ENCODE measurements around the gene CHRNA3.
"Not testable (repeated sequence)": the region's sequence is repeated elsewhere in the genome, so short reads cannot be mapped to it uniquely, and the experiment has no call there.

The CHRNA3 gene

DNA sequence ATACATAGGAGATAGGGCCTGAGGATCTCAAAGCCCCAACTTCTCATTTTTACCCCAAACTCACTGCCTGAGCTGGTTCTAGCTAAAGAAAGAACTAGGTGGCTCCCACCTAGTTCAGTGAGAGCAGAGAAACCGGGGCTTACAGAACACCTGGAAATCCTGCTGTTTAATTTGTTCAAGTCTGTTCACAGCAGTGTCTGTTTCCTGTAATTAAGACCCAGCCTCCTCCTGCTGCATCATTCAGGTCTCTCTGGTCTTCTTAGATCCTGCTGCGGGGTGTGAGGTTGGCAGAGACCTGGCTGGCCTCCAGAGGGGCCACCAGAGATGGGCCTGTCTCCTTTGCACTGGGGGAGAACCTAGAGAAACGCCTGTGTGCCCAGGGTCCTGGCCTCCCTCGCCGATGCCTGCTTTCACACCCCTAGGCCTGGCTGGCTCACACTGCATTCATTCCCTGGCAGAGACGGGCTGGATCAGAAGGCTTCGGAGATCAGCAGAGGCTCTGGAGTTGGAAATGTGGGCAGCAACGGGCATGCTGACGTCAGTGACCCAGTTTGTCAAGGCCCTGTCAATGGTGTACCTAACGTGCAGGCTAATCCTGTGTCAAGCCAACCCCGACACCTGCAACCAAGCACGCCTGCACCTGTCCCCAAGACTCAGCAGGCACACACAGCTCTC lies 4.9 kb upstream of the CHRNA3 start:
- Mint-ChIP-seq H3K9me3 (no peaks in the 10 kb centered on the region), H3K27ac (no peak overlapping the region), H3K4me3 (no peak overlapping the region), H3K36me3 (no peaks in the 10 kb centered on the region), H3K27me3 (peaks cover 21% of the 10 kb centered on the region), H3K4me1 (peaks cover 7% of the 10 kb centered on the region)

DNA sequence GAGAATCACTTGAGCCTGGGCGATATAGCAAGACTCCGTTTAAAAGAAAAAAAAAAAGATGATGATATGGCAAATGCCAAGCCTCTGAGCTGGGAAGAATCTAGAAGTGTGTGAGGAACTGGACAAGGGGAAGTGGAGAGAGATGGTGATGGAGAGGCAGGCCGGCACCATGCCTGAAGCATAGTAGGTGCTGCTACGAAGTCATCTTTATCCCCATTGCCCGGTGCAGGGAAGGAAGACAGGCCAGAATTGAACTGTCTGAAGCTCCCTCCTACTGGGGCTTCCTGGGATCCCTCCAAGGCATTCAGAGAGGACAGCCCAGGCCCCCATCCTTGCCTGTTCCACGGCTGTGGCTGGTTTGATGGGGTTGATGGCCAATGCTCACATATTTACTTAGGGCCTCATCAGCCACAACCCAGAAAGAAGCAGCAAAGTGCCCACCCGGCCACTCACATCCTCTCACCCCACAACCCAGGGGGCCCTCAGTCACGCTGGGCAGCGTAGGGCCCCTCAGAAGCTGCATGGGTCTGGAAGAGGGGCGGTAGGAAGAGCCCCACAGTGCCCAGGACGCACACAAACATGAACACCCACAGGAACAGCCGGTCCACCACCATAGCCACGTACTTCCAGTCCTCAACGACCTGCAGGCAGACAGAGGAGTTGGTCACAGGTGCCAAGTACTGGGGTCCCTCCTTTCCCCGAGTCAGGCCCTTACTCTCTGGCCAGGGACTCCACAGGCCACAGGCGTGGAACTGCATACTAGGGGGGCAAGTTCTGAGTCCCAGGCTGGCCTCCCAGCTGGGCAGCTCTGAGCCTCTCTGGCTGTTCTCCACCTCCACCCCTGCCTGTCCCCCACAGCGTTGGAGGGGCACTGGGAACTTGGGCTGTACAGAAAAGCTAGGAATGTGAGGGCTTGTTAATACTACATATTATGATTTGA lies 4.1 kb upstream of the CHRNA3 start:
- Mint-ChIP-seq H3K4me1 (peaks cover 7% of the 10 kb centered on the region), H3K27me3 (peaks cover 21% of the 10 kb centered on the region), H3K9me3 (no peaks in the 10 kb centered on the region), H3K27ac (no peak overlapping the region), H3K4me3 (no peak overlapping the region), H3K36me3 (no peaks in the 10 kb centered on the region)

DNA sequence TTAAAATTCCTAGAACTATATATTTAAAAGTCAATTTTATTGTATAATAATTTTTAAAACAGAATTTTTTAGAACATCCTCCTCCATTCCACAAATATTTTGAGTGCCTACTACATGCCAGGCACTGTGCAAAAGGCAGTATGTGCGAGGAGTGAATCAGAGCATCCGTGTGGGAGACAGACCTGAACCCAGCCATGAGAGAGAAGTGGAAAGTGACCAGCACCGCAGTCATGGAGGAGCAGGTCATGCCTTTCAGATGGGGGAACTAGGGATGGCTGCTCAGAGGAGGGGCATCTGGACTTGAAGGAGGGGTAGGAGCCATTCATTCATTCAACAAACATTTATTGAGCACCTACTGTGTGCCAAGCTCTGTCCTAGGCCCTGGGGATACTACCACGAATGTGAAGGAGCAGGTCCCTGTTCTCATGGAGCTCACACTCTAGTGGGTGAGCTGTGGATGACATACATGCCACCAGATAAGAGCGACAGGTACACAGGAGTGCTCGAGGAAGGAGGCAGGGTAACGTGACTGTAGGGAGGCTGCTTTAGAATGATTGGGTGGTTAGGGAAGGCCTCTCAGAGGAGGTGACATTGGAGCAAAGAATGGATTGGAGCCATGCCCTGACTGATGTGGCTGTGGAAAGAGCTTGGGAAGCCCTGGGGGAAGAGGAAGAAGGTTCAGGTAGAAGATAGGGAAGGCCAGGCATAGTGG lies 3.1 kb upstream of the CHRNA3 start:
- Mint-ChIP-seq H3K4me1 (peaks cover 11% of the 10 kb centered on the region), H3K9me3 (no peaks in the 10 kb centered on the region), H3K27me3 (peaks cover 28% of the 10 kb centered on the region), H3K36me3 (no peaks in the 10 kb centered on the region), H3K4me3 (no peak overlapping the region), H3K27ac (no peak overlapping the region)

DNA sequence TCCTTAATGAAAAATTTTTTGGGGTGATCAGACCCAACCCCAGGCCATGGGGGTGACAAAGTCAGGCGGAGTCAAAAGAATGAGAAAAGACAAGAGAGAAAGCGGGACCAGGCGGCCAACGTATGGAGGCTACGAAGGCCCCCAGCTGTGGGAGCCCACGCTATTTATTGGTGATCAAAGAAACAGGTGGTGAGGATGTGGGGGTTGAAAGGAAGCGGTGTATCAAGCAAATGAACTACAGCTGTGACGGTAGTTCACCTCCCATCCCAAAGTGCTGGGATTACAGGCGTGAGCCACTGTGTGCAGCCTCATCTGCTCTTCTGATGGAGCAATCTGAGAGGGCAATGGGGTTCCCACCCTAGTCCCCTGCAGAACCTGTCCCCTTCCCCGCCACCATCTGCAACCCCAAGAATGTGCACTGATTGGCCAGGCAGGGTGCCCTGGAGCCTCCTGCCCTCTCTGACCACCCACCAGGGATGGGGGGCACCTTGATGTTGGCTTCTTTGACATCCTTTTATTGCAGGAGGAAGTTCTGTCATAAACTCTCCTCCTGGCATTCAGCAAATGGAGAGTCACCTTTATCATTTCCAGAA lies 1.1 kb upstream of the CHRNA3 start:
- peaks cover 15% of the 10 kb centered on the region for H3K4me1 Mint-ChIP-seq
- no peaks in the 10 kb centered on the region for H3K9me3 Mint-ChIP-seq
- H3K4me3 Mint-ChIP-seq = no peak overlapping the region
- H3K27ac Mint-ChIP-seq = no peak overlapping the region
- H3K36me3 Mint-ChIP-seq = no peaks in the 10 kb centered on the region
- H3K27me3 Mint-ChIP-seq = peaks cover 34% of the 10 kb centered on the region

DNA sequence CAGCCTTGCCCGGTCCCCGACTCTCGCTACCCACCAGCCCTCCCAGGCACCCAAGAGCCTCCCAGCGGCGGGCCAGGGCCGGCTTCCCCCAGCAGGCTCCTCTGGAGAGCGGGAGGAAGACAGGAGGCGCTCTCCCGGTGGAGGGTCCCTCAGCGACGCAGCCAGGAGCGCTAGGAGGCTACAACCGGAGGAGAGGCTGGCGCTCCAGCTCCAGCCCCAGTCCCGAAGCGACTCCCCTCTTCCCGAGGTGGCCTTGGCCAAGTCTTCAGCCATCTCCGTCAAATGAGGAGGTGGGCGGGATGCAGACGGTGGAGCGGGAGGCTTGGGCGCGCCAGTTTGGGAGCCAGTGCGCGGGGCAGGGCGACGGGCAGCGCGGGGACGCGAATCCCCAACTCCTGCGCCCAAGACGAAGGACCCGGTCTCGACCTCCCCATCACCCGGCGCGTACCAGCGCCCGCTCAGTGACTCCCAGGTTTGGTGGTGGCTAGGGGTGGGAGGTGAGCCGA lies 722 bp downstream of the CHRNA3 start:
- Mint-ChIP-seq H3K9me3 (no peaks in the 10 kb centered on the region), H3K36me3 (no peaks in the 10 kb centered on the region), H3K4me3 (peak overlapping the region; percentile 11), H3K27me3 (peaks cover 33% of the 10 kb centered on the region), H3K4me1 (peaks cover 15% of the 10 kb centered on the region), H3K27ac (no peak overlapping the region)

DNA sequence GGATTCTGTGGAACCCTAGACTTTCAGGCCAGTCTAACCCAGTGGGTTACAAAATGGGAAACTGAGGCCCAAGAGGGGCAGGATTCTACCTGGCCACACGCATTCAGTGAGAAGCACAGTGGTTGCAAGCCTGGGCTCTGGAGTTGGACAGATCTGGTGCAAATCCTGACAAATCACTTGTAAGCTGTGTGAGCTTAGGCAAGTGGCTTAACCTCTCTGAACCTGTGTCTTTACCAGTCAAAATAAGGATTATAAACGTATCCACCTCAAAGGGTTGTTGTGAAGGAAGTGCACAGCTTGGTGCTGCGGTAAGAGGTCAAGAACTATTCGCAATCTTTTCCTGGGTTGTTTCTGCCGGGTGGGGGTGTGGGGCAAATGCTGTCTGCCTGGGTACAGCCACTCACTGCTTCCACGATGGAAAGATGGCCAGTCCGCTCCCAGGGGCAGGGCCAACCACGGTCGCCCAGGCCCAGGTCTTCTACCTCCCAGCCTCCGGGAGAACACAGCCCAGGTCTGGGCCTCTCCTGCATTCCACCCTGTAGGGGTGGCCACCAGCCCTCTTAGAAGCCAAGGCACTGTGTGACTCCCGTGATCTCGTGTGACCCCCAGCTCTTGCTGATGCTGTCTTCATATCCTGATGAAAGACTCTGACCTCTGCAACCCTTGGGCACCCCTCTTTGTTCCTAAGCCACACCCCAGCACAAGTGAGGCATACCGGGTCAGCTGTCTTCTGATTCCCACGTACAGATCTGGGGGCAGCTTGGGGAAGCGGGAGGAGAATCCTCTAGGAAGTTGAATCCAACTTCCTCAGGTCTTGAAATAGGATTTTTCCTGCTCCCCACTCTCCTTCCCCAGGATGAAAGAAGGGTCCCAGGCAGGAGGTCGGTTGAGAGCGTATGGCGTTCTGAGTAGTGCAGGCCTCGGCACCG lies 1.5 kb downstream of the CHRNA3 start:
- H3K27me3 Mint-ChIP-seq = peaks cover 32% of the 10 kb centered on the region
- no peaks in the 10 kb centered on the region for H3K9me3 Mint-ChIP-seq
- H3K4me3 Mint-ChIP-seq = no peak overlapping the region
- peaks cover 15% of the 10 kb centered on the region for H3K4me1 Mint-ChIP-seq
- H3K36me3 Mint-ChIP-seq = no peaks in the 10 kb centered on the region
- no peak overlapping the region for H3K27ac Mint-ChIP-seq

DNA sequence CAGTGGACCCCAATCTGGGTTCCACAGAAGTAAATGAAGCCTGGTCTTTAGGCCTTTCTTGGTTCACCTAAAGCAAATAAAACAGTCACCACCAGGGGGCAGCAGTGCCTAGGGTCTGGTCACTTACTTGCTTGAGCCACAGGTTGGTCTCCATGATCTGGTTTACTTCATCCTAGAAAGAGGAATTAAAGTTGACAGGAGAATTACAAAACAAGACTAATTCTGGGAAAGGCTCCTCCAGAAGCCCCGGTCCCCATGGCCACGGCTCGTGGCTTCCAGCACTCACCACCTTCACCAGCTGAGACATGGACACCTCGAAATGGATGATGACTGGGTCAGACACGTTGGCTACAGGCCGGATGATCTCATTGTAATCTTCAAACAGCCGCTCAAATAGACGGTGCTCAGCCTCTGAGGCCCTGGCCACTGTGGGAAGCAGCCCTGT lies 2.3 kb downstream of the CHRNA3 start:
- Mint-ChIP-seq H3K4me3 (no peak overlapping the region), H3K27ac (no peak overlapping the region), H3K36me3 (no peaks in the 10 kb centered on the region), H3K9me3 (no peaks in the 10 kb centered on the region), H3K4me1 (peaks cover 15% of the 10 kb centered on the region), H3K27me3 (peaks cover 30% of the 10 kb centered on the region)

DNA sequence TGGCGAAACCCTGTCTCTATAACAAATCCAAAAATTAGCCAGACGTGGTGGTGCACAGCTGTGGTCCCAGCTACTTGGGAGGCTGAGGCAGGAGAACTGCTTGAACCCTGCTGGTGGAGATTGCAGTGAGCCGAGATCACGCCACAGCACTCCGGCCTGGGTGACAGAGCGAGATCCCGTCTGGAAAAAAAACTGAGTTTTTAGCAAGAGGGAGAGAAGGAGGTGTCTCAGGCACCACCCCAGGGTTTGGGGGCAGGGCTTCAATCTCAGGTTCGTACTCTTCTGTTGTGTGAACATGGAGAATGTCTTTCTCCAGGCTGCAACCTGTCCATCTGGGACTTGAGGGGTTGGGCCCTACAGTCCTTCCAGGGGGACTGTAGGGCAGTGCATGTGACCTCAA lies 2.7 kb downstream of the CHRNA3 start:
- H3K9me3 Mint-ChIP-seq = no peaks in the 10 kb centered on the region
- H3K27me3 Mint-ChIP-seq = peaks cover 27% of the 10 kb centered on the region
- no peaks in the 10 kb centered on the region for H3K36me3 Mint-ChIP-seq
- H3K4me1 Mint-ChIP-seq = peaks cover 15% of the 10 kb centered on the region
- no peak overlapping the region for H3K4me3 Mint-ChIP-seq
- H3K27ac Mint-ChIP-seq = no peak overlapping the region

DNA sequence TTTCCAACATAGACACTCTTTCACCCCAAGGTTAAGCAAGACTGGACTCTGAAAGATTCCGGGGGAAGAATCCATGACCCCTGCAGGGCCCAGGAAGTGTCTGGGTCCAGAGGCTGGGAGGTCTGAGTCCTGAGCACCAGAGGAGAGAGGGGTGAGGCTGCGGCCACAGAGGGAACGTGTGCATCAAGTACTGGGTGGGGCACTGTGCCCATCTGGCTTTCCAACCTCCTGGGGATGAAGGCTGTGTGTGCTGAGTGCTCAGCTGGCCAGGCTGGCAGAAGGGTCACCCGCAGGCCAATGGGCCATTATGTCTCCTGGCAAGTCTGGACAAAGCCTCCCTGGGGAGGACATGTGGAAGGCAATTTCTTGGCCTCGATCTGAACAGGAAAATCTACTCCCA lies 3.3 kb downstream of the CHRNA3 start:
- Mint-ChIP-seq H3K27me3 (peaks cover 25% of the 10 kb centered on the region), H3K27ac (no peak overlapping the region), H3K9me3 (no peaks in the 10 kb centered on the region)

DNA sequence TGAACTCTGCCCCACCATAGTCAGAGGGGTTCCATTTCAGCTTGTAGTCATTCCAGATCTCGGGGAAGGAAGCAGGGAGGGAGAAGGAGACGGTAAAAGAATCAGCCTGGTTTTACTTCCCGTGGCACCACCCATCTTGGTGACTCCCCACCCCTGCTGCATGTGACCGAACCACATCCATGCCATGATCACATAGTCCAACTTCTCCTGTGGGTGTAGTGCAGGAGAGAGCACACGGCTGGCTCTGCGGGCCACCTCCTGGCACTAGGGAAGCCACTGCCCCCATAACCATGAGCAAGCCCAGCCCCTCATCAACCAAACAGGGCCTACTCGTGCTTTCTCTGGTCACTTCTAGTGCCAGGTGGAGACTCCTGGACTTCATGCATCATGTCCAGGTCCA lies 3.7 kb downstream of the CHRNA3 start:
- H3K9me3 Mint-ChIP-seq = no peaks in the 10 kb centered on the region
- peaks cover 15% of the 10 kb centered on the region for H3K4me1 Mint-ChIP-seq
- H3K27me3 Mint-ChIP-seq = peaks cover 22% of the 10 kb centered on the region
- no peak overlapping the region for H3K4me3 Mint-ChIP-seq
- H3K27ac Mint-ChIP-seq = no peak overlapping the region
- no peaks in the 10 kb centered on the region for H3K36me3 Mint-ChIP-seq

More for the DNA sequence above, 3.3 kb downstream of the CHRNA3 start:
- Mint-ChIP-seq H3K4me1 (peaks cover 15% of the 10 kb centered on the region), H3K36me3 (no peaks in the 10 kb centered on the region), H3K4me3 (no peak overlapping the region)

DNA sequence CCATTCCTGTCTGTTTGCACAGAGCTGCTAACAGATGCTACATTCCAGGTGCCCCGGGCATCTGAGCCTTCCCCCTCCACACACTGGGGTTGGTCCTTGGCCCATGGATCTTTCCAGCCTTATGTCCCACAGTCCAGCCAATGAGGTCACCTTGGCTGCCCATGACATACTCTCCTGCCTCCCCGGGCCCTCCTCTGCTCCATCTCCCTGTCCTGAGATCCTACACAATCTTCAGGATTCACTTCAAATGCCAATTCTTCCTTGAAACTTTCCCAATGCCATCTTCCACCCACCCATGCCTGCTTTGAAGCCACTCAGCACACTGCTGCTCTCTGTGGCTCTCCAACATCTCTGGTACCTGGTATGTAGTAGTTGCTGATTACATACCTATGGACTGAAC lies 4.3 kb downstream of the CHRNA3 start:
- H3K27ac Mint-ChIP-seq = no peak overlapping the region
- no peaks in the 10 kb centered on the region for H3K9me3 Mint-ChIP-seq
- H3K4me1 Mint-ChIP-seq = peaks cover 12% of the 10 kb centered on the region
- no peak overlapping the region for H3K4me3 Mint-ChIP-seq
- peaks cover 19% of the 10 kb centered on the region for H3K27me3 Mint-ChIP-seq
- no peaks in the 10 kb centered on the region for H3K36me3 Mint-ChIP-seq

DNA sequence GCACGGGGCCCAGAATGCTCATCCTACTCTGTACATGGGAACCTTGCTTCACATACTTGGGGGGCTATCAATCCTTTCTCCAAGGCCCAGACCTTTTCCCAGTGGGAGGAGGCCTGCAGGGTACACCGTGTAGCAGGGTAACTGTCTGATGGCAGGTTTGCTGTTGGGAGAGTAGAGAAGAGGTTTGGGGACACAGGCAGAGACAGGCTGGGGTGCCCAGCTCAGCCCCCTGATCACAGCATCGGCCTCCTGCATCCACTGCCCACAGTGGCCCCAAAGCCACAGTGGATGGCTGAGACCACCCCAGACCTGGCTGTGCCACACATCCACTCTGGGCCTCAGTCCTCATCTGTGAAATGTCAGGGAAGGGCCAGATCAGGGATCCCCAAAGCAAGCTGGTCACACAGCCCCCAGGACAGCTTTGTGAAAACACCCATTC lies 5.6 kb downstream of the CHRNA3 start:
- H3K27me3 Mint-ChIP-seq = peaks cover 14% of the 10 kb centered on the region
- no peaks in the 10 kb centered on the region for H3K36me3 Mint-ChIP-seq
- no peak overlapping the region for H3K4me3 Mint-ChIP-seq
- H3K9me3 Mint-ChIP-seq = no peaks in the 10 kb centered on the region
- H3K4me1 Mint-ChIP-seq = peaks cover 8% of the 10 kb centered on the region
- H3K27ac Mint-ChIP-seq = no peak overlapping the region

DNA sequence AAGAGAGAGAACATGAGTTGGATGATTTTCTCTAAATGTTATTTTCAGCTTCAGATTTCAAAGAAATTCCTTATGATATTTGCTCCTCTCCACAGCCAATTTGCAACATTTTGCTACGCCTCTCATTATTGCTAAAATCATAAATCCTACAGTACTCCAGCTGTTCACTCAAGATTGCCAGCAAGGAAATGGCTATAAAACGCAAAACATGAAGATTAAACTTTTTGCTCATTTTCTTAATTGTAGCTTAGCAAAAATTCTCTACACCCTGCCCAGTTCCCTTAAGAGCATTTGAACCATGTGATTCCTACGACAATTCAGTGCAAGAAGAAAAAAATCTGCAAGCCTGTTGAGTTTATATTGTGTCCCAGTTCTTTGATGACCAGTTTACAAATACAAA lies 6.8 kb downstream of the CHRNA3 start:
- Mint-ChIP-seq H3K9me3 (no peaks in the 10 kb centered on the region), H3K27ac (no peak overlapping the region), H3K27me3 (peaks cover 9% of the 10 kb centered on the region), H3K36me3 (no peaks in the 10 kb centered on the region), H3K4me1 (peaks cover 4% of the 10 kb centered on the region), H3K4me3 (no peak overlapping the region)

DNA sequence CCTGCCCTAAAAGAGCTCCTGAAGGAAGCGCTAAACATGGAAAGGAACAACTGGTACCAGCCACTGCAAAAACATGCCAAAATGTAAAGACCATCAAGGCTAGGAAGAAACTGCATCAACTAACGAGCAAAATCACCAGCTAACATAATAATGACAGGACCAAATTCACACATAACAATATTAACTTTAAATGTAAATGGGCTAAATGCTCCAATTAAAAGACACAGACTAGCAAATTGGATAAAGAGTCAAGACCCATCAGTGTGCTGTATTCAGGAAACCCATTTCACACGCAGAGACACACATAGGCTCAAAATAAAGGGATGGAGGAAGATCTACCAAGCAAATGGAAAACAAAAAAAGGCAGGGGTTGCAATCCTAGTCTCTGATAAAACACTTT lies 11.2 kb downstream of the CHRNA3 start:
- H3K27ac Mint-ChIP-seq, H3K4me3 Mint-ChIP-seq, H3K9me3 Mint-ChIP-seq, H3K4me1 Mint-ChIP-seq, H3K36me3 Mint-ChIP-seq, H3K27me3 Mint-ChIP-seq: not testable (repeated sequence)

Data from activated naive CD4-positive, alpha-beta T cell treated with anti-CD3 and anti-CD28 coated beads, Interleukin-2, amount 50 U/mL, for 24 hours (primary cell).